Measurements from ENCODE around the gene LEPR.

Gene LEPR

DNA sequence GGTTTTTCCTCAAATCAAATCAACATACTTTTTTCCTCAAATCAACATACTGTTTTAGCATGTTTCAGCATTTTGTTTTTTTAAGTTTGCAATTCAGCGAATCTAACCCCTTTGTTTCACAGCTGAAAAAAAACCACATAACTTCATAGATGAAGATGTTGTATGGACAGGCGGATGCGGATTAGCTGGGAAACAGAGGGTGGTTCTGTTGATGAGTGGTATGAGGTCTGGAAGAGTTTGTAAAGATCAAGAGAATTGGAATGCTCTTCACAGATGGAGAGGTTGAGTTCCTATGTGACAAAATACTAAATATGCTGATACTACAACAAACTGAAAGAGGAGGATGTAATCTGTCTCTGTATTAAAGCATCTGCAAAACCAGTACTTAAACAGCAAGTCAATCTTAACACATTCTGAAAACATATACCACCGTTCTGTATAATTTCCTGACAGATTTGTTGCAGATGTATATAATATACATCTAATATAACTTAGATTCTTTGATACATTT is 10.6 kb upstream of the LEPR start:
- Histone ChIP-seq H3K36me3 (ENCODE audit: control insufficient read depth in 1 of 2, insufficient read depth in 2 of 2, low read length in 2 of 2) (no peaks in the 10 kb centered on the region), H3K9me3 (ENCODE audit: control insufficient read depth in 1 of 2, low read length in 2 of 2) (no peaks in the 10 kb centered on the region), H3K27ac (ENCODE audit: low read depth, low read length) (no peak overlapping the region), H3K27me3 (ENCODE audit: control insufficient read depth in 1 of 2, insufficient read depth in 2 of 2, low read length in 2 of 2) (no peaks in the 10 kb centered on the region), H3K9ac (ENCODE audit: low read depth in 1 of 2, low read length in 2 of 2) (no peak overlapping the region), H3K4me1 (ENCODE audit: control insufficient read depth in 1 of 2, insufficient read depth in 2 of 2, low read length in 2 of 2) (no peaks in the 10 kb centered on the region), H3K4me3 (ENCODE audit: low read depth in 1 of 2, low read length in 2 of 2) (no peak overlapping the region)

DNA sequence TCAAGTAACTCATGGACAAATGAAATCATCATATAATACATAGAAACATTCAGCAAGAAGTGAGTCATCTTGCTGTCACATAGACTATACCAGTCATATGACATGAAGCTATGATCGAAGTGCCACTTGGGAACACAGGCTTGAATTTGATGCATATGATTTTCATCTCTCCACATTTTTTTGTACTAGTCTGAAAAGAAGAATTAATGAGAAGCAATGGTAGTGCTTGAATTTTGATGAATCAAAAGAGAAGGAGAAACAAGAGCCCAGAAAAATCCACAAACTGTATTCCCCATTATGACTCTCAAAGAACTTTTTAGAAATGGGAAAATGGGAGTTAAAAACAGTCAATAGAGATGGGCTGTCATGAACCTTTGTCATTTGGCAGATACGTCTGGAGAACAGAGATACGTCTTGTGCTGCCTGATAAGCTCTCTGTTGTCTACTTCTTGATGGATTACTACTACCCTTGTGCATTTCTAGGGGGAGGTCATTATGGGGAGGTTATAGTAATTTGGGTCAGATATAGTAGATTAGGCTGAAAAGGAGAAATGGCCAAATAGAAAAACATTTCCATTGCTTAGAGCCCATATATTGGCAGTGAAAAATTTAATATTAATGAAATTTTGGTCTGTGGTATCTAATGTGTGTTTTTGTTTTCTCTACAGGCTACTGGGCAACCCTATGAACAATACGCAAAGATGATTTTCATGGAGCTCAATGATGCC is 8.0 kb upstream of the LEPR start:
- no peak overlapping the region for H3K4me3 ChIP-seq (ENCODE audit: low read depth in 1 of 2, low read length in 2 of 2)
- H3K9me3 ChIP-seq (ENCODE audit: control insufficient read depth in 1 of 2, low read length in 2 of 2): no peaks in the 10 kb centered on the region
- H3K27ac ChIP-seq (ENCODE audit: low read depth, low read length): no peak overlapping the region
- no peaks in the 10 kb centered on the region for H3K27me3 ChIP-seq (ENCODE audit: control insufficient read depth in 1 of 2, insufficient read depth in 2 of 2, low read length in 2 of 2)
- no peak overlapping the region for H3K9ac ChIP-seq (ENCODE audit: low read depth in 1 of 2, low read length in 2 of 2)
- no peaks in the 10 kb centered on the region for H3K36me3 ChIP-seq (ENCODE audit: control insufficient read depth in 1 of 2, insufficient read depth in 2 of 2, low read length in 2 of 2)
- H3K4me1 ChIP-seq (ENCODE audit: control insufficient read depth in 1 of 2, insufficient read depth in 2 of 2, low read length in 2 of 2): no peaks in the 10 kb centered on the region

DNA sequence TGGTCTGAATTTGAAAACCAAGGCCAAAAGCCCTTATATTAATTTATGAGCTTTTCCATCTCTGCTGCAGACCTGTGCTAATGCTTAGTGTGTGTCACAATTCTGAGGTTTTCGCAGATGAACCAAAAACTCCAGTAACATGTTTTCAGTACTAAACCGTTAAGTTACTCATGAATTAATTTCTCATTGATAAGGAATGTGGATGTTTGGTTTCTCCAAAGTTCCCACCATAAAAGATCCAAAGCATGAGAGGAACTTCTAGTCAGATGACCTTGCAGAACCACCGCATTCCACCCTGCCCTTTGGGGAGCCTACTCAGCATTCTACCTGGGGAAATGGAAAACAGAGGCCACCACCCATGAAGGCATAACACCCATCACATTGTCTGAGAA is 7.5 kb upstream of the LEPR start:
- Histone ChIP-seq H3K4me3 (ENCODE audit: low read depth in 1 of 2, low read length in 2 of 2) (no peak overlapping the region), H3K27me3 (ENCODE audit: control insufficient read depth in 1 of 2, insufficient read depth in 2 of 2, low read length in 2 of 2) (no peaks in the 10 kb centered on the region), H3K9ac (ENCODE audit: low read depth in 1 of 2, low read length in 2 of 2) (no peak overlapping the region), H3K27ac (ENCODE audit: low read depth, low read length) (no peak overlapping the region), H3K9me3 (ENCODE audit: control insufficient read depth in 1 of 2, low read length in 2 of 2) (no peaks in the 10 kb centered on the region), H3K36me3 (ENCODE audit: control insufficient read depth in 1 of 2, insufficient read depth in 2 of 2, low read length in 2 of 2) (no peaks in the 10 kb centered on the region), H3K4me1 (ENCODE audit: control insufficient read depth in 1 of 2, insufficient read depth in 2 of 2, low read length in 2 of 2) (no peaks in the 10 kb centered on the region)

DNA sequence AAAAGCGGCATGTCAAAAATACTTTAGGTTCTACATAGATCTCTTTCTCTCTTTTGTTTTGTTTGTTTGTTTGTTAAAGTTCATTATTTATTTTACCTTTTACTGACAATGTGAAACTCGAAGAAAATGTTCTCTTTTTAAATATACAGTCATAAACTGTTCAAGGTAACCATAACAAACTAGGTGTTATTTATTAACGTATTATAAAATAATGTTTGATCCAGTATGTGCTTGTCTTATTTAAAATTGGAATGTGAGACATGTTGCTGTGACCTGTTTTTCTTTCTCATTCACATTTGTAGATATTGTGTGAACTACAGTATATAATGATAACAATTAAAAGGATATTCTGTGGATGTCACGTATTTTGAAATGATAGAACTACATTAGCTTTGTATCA is 5.9 kb upstream of the LEPR start:
- Histone ChIP-seq H3K36me3 (ENCODE audit: control insufficient read depth in 1 of 2, insufficient read depth in 2 of 2, low read length in 2 of 2) (no peaks in the 10 kb centered on the region), H3K27ac (ENCODE audit: low read depth, low read length) (no peak overlapping the region), H3K9me3 (ENCODE audit: control insufficient read depth in 1 of 2, low read length in 2 of 2) (no peaks in the 10 kb centered on the region), H3K27me3 (ENCODE audit: control insufficient read depth in 1 of 2, insufficient read depth in 2 of 2, low read length in 2 of 2) (no peaks in the 10 kb centered on the region), H3K4me1 (ENCODE audit: control insufficient read depth in 1 of 2, insufficient read depth in 2 of 2, low read length in 2 of 2) (peaks cover 1 to 5% of the 10 kb centered on the region in 2 donors), H3K9ac (ENCODE audit: low read depth in 1 of 2, low read length in 2 of 2) (no peak overlapping the region), H3K4me3 (ENCODE audit: low read depth in 1 of 2, low read length in 2 of 2) (no peak overlapping the region)

DNA sequence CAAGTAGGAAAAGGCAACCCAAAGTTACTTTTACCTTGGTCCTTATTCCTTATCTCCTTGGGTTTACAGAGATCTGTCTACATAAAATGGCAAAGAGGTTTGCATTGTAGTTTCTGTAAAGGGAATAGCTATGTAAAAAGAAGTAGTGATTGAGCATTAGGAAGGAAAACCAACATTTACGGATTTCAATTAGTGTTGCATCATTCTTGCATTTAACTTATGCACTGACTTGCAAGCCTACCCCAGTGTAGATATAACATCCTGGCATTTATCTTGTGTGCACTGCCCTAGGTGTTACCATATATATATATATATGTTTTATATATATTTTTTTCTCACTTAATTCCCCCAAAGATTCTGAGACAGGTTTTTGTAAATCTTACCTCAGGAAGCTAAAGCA is 3.7 kb upstream of the LEPR start:
- Histone ChIP-seq H3K4me3 (ENCODE audit: low read depth in 1 of 2, low read length in 2 of 2) (no peak overlapping the region), H3K4me1 (ENCODE audit: control insufficient read depth in 1 of 2, insufficient read depth in 2 of 2, low read length in 2 of 2) (peaks cover 4 to 8% of the 10 kb centered on the region in 2 donors), H3K27me3 (ENCODE audit: control insufficient read depth in 1 of 2, insufficient read depth in 2 of 2, low read length in 2 of 2) (no peaks in the 10 kb centered on the region), H3K27ac (ENCODE audit: low read depth, low read length) (no peak overlapping the region), H3K9me3 (ENCODE audit: control insufficient read depth in 1 of 2, low read length in 2 of 2) (no peaks in the 10 kb centered on the region), H3K36me3 (ENCODE audit: control insufficient read depth in 1 of 2, insufficient read depth in 2 of 2, low read length in 2 of 2) (no peaks in the 10 kb centered on the region), H3K9ac (ENCODE audit: low read depth in 1 of 2, low read length in 2 of 2) (no peak overlapping the region)

DNA sequence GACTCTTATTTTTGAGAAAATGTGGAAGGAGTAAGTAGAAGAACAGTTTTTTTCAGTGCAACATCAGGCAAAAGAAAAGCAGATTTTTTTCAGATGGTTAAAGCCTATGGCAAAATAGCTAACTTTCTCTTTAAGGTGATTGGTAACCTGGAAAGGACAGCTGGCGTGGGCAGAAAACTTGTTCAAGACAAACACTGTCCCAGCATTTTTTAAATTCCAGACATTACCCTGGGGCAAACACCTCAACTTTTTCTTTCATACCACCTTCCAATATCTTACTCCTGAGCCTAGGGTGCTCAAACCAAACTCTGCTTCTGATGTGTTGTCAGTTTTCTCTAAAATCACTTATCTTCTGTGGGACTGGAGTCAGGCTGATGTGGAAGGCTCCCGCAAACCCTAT is 2.7 kb upstream of the LEPR start:
- H3K27ac ChIP-seq (ENCODE audit: low read depth, low read length): no peak overlapping the region

DNA sequence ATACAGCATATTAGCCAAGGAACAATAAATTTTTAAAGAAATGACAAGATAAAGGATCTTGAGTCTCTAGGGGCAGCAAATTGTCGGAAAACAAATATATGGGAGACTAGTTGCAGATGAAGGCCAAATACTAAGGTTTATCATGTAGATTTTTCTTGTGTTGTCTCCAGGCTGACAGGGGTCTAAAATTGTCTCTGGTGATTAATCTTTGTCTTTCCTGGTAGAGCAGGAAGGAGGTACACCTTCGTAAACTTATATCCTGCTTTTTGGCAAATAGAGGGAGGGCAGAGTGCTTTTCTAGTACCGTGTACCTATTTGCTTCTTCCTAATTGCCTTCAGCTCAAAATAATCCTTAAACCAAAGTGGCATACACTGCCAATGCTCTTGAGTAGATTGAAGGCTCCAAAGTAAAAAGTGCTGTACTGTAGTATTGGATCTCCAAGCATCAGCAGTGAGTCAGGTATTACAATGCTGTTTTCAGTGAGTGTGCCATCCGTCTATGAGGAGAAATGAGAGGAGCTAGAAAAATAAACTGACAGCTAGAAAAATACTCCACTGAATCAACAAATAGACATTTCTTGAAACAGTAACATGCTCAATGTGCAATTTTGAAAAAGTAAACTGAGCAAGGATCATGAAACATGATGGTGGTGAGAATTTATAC is 1.8 kb upstream of the LEPR start:
- Histone ChIP-seq H3K9ac (ENCODE audit: low read depth in 1 of 2, low read length in 2 of 2) (no peak overlapping the region), H3K27me3 (ENCODE audit: control insufficient read depth in 1 of 2, insufficient read depth in 2 of 2, low read length in 2 of 2) (no peaks in the 10 kb centered on the region), H3K36me3 (ENCODE audit: control insufficient read depth in 1 of 2, insufficient read depth in 2 of 2, low read length in 2 of 2) (no peaks in the 10 kb centered on the region), H3K27ac (ENCODE audit: low read depth, low read length) (no peak overlapping the region), H3K4me1 (ENCODE audit: control insufficient read depth in 1 of 2, insufficient read depth in 2 of 2, low read length in 2 of 2) (peaks cover 17 to 25% of the 10 kb centered on the region in 2 donors), H3K9me3 (ENCODE audit: control insufficient read depth in 1 of 2, low read length in 2 of 2) (no peaks in the 10 kb centered on the region), H3K4me3 (ENCODE audit: low read depth in 1 of 2, low read length in 2 of 2) (no peak overlapping the region)

More for the DNA sequence above, 2.7 kb upstream of the LEPR start:
- H3K4me1 ChIP-seq (ENCODE audit: control insufficient read depth in 1 of 2, insufficient read depth in 2 of 2, low read length in 2 of 2): peaks cover 14 to 17% of the 10 kb centered on the region in 2 donors
- no peaks in the 10 kb centered on the region for H3K36me3 ChIP-seq (ENCODE audit: control insufficient read depth in 1 of 2, insufficient read depth in 2 of 2, low read length in 2 of 2)
- H3K9ac ChIP-seq (ENCODE audit: low read depth in 1 of 2, low read length in 2 of 2): no peak overlapping the region
- H3K27me3 ChIP-seq (ENCODE audit: control insufficient read depth in 1 of 2, insufficient read depth in 2 of 2, low read length in 2 of 2): no peaks in the 10 kb centered on the region
- H3K9me3 ChIP-seq (ENCODE audit: control insufficient read depth in 1 of 2, low read length in 2 of 2): no peaks in the 10 kb centered on the region
- H3K4me3 ChIP-seq (ENCODE audit: low read depth in 1 of 2, low read length in 2 of 2): no peak overlapping the region

DNA sequence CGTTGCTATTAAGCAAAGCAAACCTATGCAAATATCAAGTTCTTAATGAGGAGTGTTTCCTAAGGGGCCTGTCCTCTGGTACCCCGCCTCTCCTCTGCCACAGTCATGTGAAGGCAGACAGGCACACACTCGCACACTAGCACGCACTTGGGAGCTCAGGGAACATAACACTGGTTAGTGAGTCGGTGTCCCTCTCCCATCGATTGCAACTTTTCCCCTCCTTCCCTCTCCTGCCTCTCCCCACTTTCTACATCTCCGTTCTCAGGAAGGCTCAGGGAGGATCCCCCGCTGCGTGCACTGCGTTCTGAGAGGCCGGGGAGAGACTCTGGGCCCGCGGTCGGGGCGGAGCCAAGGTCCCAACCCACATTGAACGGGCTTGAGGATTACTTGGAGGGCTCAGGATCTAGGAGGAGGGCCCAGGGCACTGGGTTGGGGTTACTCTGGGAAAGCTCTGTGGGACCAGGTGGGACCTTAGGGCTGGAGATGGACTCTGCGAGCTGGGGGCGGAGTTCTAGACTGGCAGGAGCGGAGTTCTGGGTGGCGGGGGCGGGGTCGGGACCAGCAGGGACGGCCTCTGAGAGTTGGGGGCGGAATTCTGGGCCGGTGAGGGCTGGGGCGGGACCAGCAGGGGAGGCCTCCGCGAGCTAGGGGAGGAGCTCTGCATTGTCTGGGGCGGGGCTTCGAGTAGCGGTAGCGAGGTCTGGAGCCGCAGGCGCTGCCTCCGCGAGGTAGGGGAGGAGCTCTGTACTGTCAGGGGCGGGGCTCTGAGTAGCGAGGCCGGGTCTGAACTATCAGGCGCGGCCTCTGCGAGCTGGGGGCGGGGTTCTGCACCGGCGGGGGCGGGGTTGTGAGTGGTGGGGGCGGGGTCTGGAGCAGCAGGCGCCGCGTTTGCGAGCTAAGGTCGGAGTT is 533 bp upstream of the LEPR start:
- Histone ChIP-seq H3K9me3 (ENCODE audit: control insufficient read depth in 1 of 2, low read length in 2 of 2) (no peaks in the 10 kb centered on the region), H3K4me1 (ENCODE audit: control insufficient read depth in 1 of 2, insufficient read depth in 2 of 2, low read length in 2 of 2) (peaks cover 17 to 25% of the 10 kb centered on the region in 2 donors), H3K4me3 (ENCODE audit: low read depth in 1 of 2, low read length in 2 of 2) (peak overlapping the region; percentile 81 to 92), H3K9ac (ENCODE audit: low read depth in 1 of 2, low read length in 2 of 2) (peak overlapping the region; percentile 86 to 87), H3K27ac (ENCODE audit: low read depth, low read length) (peak overlapping the region; percentile 90), H3K27me3 (ENCODE audit: control insufficient read depth in 1 of 2, insufficient read depth in 2 of 2, low read length in 2 of 2) (no peaks in the 10 kb centered on the region), H3K36me3 (ENCODE audit: control insufficient read depth in 1 of 2, insufficient read depth in 2 of 2, low read length in 2 of 2) (no peaks in the 10 kb centered on the region)

DNA sequence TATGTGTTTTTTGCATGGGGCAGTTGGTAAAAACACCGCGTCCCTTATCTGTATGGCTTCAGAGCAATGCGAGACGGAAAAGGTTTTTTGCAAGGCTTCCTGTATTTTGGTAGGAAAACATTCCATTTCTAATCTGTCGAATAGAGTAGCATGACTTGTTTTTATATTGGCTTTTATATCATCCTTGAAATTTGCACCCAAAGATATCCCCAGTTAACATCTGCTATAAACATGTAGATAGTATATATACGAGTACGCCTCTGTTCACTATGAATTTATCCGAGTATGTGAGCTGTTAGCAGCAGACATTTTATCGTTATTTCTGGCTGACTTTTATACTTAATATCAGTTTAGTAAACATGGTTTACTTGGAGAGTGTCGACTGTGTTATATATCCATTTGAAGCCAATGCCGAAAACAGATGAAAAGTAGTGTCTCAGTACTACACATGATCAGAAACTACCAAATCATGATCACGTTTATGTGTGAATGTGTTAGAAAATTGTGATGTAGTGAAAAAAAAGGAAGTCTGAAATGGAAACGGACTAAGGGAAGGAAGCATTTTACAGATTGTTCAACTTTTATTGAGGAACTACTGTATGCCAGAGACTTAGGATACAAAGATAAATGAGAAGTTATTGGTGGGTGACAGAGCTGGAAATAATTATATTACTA is 1.0 kb downstream of the LEPR start:
- Histone ChIP-seq H3K36me3 (ENCODE audit: control insufficient read depth in 1 of 2, insufficient read depth in 2 of 2, low read length in 2 of 2) (peaks cover 11 to 15% of the 10 kb centered on the region in 2 donors), H3K4me1 (ENCODE audit: control insufficient read depth in 1 of 2, insufficient read depth in 2 of 2, low read length in 2 of 2) (peaks cover 17 to 25% of the 10 kb centered on the region in 2 donors), H3K27ac (ENCODE audit: low read depth, low read length) (peak overlapping the region; percentile 92), H3K9ac (ENCODE audit: low read depth in 1 of 2, low read length in 2 of 2) (peak overlapping the region; percentile 88 to 91), H3K27me3 (ENCODE audit: control insufficient read depth in 1 of 2, insufficient read depth in 2 of 2, low read length in 2 of 2) (no peaks in the 10 kb centered on the region), H3K4me3 (ENCODE audit: low read depth in 1 of 2, low read length in 2 of 2) (peak overlapping the region; percentile 85 to 97), H3K9me3 (ENCODE audit: control insufficient read depth in 1 of 2, low read length in 2 of 2) (no peaks in the 10 kb centered on the region)
